ENCODE measurements around the gene TARS1.

TARS1 gene

DNA sequence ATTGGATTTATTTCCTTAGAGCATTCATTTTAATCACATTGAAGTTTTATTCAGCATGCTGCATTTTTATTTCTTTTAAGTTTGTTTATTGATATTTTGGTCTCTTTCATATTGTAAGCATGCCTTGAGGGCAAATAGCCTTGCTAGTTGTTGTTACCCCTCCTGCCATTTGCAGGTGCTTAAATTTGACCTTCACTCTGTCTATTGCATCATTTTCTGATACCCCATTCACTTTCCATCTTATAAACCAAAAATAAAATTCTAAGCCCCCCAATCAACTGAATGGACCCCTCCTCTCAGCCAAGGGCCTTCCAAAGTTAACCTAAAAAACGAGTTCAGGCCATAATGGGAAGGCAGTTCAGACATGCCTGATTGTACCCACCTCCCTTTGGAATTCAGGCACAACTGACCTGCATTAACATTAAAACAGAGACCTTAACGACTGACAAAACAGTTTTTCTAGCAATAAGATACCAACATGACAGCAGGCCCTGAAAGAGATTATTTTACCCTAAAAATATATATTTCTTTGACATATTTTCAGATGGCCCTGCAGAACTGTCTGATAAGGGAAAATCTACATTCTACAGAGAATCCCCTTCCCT lies 32.1 kb downstream of the TARS1 start:
- TF ChIP-seq POLR2AphosphoS5 (IDR thresholded peaks at IDR 0.05; ENCODE audit: low read depth, low read length) = no peak
- no peak for TF ChIP-seq FOXP2 (optimal IDR thresholded peaks at IDR 0.05; ENCODE audit: borderline replicate concordance, extremely low read depth, extremely low read length, insufficient read depth)
- TF ChIP-seq SIN3A (IDR thresholded peaks at IDR 0.05; ENCODE audit: borderline replicate concordance, insufficient read depth, low read length) = no peak

DNA sequence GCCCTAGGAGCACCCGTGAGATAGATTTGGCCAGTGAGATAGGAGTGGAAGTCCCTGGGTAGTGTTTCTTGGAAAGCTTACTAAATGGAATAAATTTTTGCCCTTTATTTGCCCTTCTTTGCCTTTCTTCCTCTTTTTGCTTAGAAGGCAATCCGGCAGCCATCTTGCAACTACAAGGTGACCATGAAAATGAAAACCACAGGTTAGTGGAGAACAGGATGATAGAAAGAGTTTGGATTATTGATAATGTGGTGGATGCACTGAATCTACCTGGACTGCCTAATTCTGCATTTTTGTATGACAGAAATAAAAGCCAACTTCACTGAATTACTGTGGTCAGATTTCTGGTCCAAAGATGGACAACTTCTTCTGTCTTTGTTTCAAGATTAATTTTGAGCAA lies 33.2 kb downstream of the TARS1 start:
- no peak for TF ChIP-seq SIN3A (IDR thresholded peaks at IDR 0.05; ENCODE audit: borderline replicate concordance, insufficient read depth, low read length)
- TF ChIP-seq FOXP2 (optimal IDR thresholded peaks at IDR 0.05; ENCODE audit: borderline replicate concordance, extremely low read depth, extremely low read length, insufficient read depth) = no peak
- TF ChIP-seq TAF1 (IDR thresholded peaks at IDR 0.05; ENCODE audit: borderline replicate concordance, insufficient read depth, low read length) = no peak
- TF ChIP-seq POLR2AphosphoS5 (IDR thresholded peaks at IDR 0.05; ENCODE audit: low read depth, low read length) = no peak
- no peak for TF ChIP-seq REST (IDR thresholded peaks at IDR 0.05; ENCODE audit: insufficient read depth in 1 of 2, low read depth in 2 of 2, low read length in 2 of 2)

GRCh38 chr5:33474931-33475499 lies 34.2 kb downstream of the TARS1 start:
- TF ChIP-seq FOXP2 (optimal IDR thresholded peaks at IDR 0.05; ENCODE audit: borderline replicate concordance, extremely low read depth, extremely low read length, insufficient read depth) (no peak), SIN3A (IDR thresholded peaks at IDR 0.05; ENCODE audit: borderline replicate concordance, insufficient read depth, low read length) (no peak), POLR2AphosphoS5 (IDR thresholded peaks at IDR 0.05; ENCODE audit: low read depth, low read length) (no peak), REST (IDR thresholded peaks at IDR 0.05; ENCODE audit: insufficient read depth in 1 of 2, low read depth in 2 of 2, low read length in 2 of 2) (no peak), TAF1 (IDR thresholded peaks at IDR 0.05; ENCODE audit: borderline replicate concordance, insufficient read depth, low read length) (no peak)

DNA sequence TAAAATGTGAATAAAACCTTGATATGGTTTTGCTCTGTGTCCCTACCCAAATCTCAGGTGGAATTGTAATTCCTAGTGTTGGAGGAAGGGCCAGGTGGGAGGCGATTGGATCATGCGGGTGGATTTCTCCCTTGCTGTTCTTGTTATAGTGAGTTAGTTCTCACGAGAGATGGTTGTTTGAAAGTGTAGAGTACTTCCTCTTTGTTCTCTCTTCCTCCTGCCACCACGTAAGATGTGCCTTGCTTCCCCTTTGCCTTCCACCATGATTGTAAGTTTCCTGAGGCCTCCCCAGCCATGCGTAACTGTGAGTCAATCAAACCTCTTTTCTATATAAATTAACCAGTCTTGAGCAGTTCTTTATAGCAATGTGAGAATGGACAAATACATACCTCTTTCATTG lies 34.9 kb downstream of the TARS1 start:
- no peak for TF ChIP-seq POLR2AphosphoS5 (IDR thresholded peaks at IDR 0.05; ENCODE audit: low read depth, low read length)
- no peak for TF ChIP-seq REST (IDR thresholded peaks at IDR 0.05; ENCODE audit: insufficient read depth in 1 of 2, low read depth in 2 of 2, low read length in 2 of 2)
- TF ChIP-seq TAF1 (IDR thresholded peaks at IDR 0.05; ENCODE audit: borderline replicate concordance, insufficient read depth, low read length) = no peak
- no peak for TF ChIP-seq FOXP2 (optimal IDR thresholded peaks at IDR 0.05; ENCODE audit: borderline replicate concordance, extremely low read depth, extremely low read length, insufficient read depth)
- no peak for TF ChIP-seq SIN3A (IDR thresholded peaks at IDR 0.05; ENCODE audit: borderline replicate concordance, insufficient read depth, low read length)

GRCh38 chr5:33476992-33477391 lies 36.2 kb downstream of the TARS1 start:
- TF ChIP-seq POLR2AphosphoS5 (IDR thresholded peaks at IDR 0.05; ENCODE audit: low read depth, low read length) (no peak), FOXP2 (optimal IDR thresholded peaks at IDR 0.05; ENCODE audit: borderline replicate concordance, extremely low read depth, extremely low read length, insufficient read depth) (no peak), SIN3A (IDR thresholded peaks at IDR 0.05; ENCODE audit: borderline replicate concordance, insufficient read depth, low read length) (no peak), REST (IDR thresholded peaks at IDR 0.05; ENCODE audit: insufficient read depth in 1 of 2, low read depth in 2 of 2, low read length in 2 of 2) (no peak), TAF1 (IDR thresholded peaks at IDR 0.05; ENCODE audit: borderline replicate concordance, insufficient read depth, low read length) (no peak)
